ENCODE results near the gene MIOS. TPM values are rescaled to one million over a fixed set of nuclear protein-coding genes. Genes with fewer than 3 reads are reported as not detected.

The MIOS gene
- total and polyA plus RNA-seq, 2 experiments from 2014 or later = 24.0 to 50.8 TPM

- Histone ChIP-seq H4K20me1 (ENCODE audit: insufficient read depth, poor library complexity, severe bottlenecking) (no peaks in the 10 kb centered on the region), H3K27me3 (no peaks in the 10 kb centered on the region), H3K79me2 (peaks cover 29% of the 10 kb centered on the region), H3K4me2 (peak overlapping the region; percentile 90), H3K4me1 (ENCODE audit: insufficient read depth) (peaks cover 33% of the 10 kb centered on the region), H2AFZ (no peak overlapping the region), H3K27ac (peak overlapping the region; percentile 99), H3K9me2 (replicated peaks; ENCODE audit: insufficient read depth) (no peaks in the 10 kb centered on the region), H3K4me3 (no peak overlapping the region), H3K9me3 (ENCODE audit: low read depth) (no peaks in the 10 kb centered on the region), H3K36me3 (replicated peaks; ENCODE audit: insufficient read depth, low read depth) (no peaks in the 10 kb centered on the region)
- TF ChIP-seq CTCF (IDR thresholded peaks at IDR 0.05; ENCODE audit: poor library complexity) (no peak), EZH2phosphoT487 (IDR thresholded peaks at IDR 0.05; ENCODE audit: low read depth, severe bottlenecking, unreplicated experiment) (no peak), EZH2 (IDR thresholded peaks at IDR 0.05; ENCODE audit: borderline replicate concordance) (no peak)
- 85% methylated on average over 4 of the region's 4 CpGs for WGBS (ENCODE audit: low lambda C conversion rate, missing lambda C conversion rate)
- DNase-seq (ENCODE audit: low spot score) = no peak
Observed at GRCh38 chr7:7565018-7565680, 1.5 kb upstream of the MIOS start.

GRCh38 chr7:7565746-7566650 lies 686 bp upstream of the MIOS start:
- Histone ChIP-seq H3K9me2 (replicated peaks; ENCODE audit: insufficient read depth) (no peaks in the 10 kb centered on the region), H3K27ac (peak overlapping the region; percentile 99), H3K4me2 (peak overlapping the region; percentile 90), H3K9me3 (ENCODE audit: low read depth) (no peaks in the 10 kb centered on the region), H3K27me3 (no peaks in the 10 kb centered on the region), H3K4me3 (peak overlapping the region; percentile 86), H3K36me3 (replicated peaks; ENCODE audit: insufficient read depth, low read depth) (no peaks in the 10 kb centered on the region), H3K4me1 (ENCODE audit: insufficient read depth) (peaks cover 33% of the 10 kb centered on the region), H3K79me2 (peaks cover 36% of the 10 kb centered on the region), H4K20me1 (ENCODE audit: insufficient read depth, poor library complexity, severe bottlenecking) (no peaks in the 10 kb centered on the region), H2AFZ (peak overlapping the region; percentile 91)
- TF ChIP-seq EZH2 (IDR thresholded peaks at IDR 0.05; ENCODE audit: borderline replicate concordance) = no peak
- no peak for TF ChIP-seq CTCF (IDR thresholded peaks at IDR 0.05; ENCODE audit: poor library complexity)
- no peak for TF ChIP-seq EZH2phosphoT487 (IDR thresholded peaks at IDR 0.05; ENCODE audit: low read depth, severe bottlenecking, unreplicated experiment)
- WGBS (ENCODE audit: low lambda C conversion rate, missing lambda C conversion rate) = 86% methylated on average over 26 of the region's 26 CpGs
- DNase-seq (ENCODE audit: low spot score) = peak; percentile 36

GRCh38 chr7:7567898-7568531 lies 1.3 kb downstream of the MIOS start:
- WGBS (ENCODE audit: low lambda C conversion rate, missing lambda C conversion rate) = 58% methylated on average over 2 of the region's 2 CpGs

More at GRCh38 chr7:7567898-7568531, 1.3 kb downstream of the MIOS start:
- Histone ChIP-seq H3K79me2 (peaks cover 56% of the 10 kb centered on the region), H3K36me3 (replicated peaks; ENCODE audit: insufficient read depth, low read depth) (no peaks in the 10 kb centered on the region), H2AFZ (peak overlapping the region; percentile 91), H4K20me1 (ENCODE audit: insufficient read depth, poor library complexity, severe bottlenecking) (no peaks in the 10 kb centered on the region), H3K4me2 (peak overlapping the region; percentile 90), H3K27ac (peak overlapping the region; percentile 99), H3K9me2 (replicated peaks; ENCODE audit: insufficient read depth) (no peaks in the 10 kb centered on the region), H3K9me3 (ENCODE audit: low read depth) (no peaks in the 10 kb centered on the region), H3K4me3 (peak overlapping the region; percentile 86), H3K4me1 (ENCODE audit: insufficient read depth) (peaks cover 33% of the 10 kb centered on the region), H3K27me3 (no peaks in the 10 kb centered on the region)
- DNase-seq (ENCODE audit: low spot score) = no peak
- TF ChIP-seq CTCF (IDR thresholded peaks at IDR 0.05; ENCODE audit: poor library complexity) (no peak), EZH2 (IDR thresholded peaks at IDR 0.05; ENCODE audit: borderline replicate concordance) (no peak), EZH2phosphoT487 (IDR thresholded peaks at IDR 0.05; ENCODE audit: low read depth, severe bottlenecking, unreplicated experiment) (no peak)

Data from hepatocyte (in vitro differentiated cells).